ENCODE measurements around the gene COG1. TPM values are rescaled to one million over a fixed set of nuclear protein-coding genes. Genes with fewer than 3 reads are reported as not detected.

Gene COG1
- total and polyA plus RNA-seq, 2 donors (not counting 3 experiments of a cell fraction or from before 2014, with no cell fraction given) = 26.2 to 39.0 TPM

DNA sequence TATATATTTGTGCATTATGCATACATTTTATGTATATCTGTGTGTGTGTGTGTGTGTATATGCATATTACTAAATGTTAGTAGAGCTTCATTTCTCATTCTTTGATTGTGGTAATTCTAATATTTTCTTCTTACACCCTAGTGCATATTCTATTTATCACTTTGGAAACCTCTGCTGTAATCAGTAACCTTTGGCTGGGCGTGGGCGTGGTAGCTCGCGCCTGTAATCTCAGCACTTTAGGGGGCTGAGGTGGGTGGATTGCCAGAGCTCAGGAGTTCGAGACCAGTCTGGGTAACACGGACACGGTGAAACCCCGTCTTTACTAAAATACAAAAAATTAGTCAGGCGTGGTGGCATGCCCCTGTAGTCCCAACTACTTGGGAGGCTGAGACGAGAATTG is 41.9 kb downstream of the COG1 start:
- H3K9me3 ChIP-seq (replicated peaks; ENCODE audit: control insufficient read depth, insufficient read depth, low read length) = no peaks in the 10 kb centered on the region
- H3K36me3 ChIP-seq (ENCODE audit: control insufficient read depth in 2 of 2, extremely low read depth in 1 of 2, insufficient read depth in 2 of 2, low read length in 2 of 2) = peaks cover 11 to 12% of the 10 kb centered on the region in 2 experiments
- ChIA-PET POLR2A (interaction anchor here (0.6 kb wide), 1 partner anchor 56 kb away, joined by 3 read pairs; no protein-coding TSS in a partner anchor), CTCF (interaction anchor here (2.3 kb wide), 1 partner anchor 509 kb away, joined by 11 read pairs; no protein-coding TSS in a partner anchor)
- no peaks in the 10 kb centered on the region for H4K20me1 ChIP-seq (replicated peaks; ENCODE audit: control insufficient read depth, extremely low read depth, insufficient read depth, low read length)
- TF ChIP-seq EZH2 (IDR thresholded peaks at IDR 0.05; ENCODE audit: borderline replicate concordance, low read depth, low read length, severe bottlenecking) (no peak), FOS (IDR thresholded peaks at IDR 0.05; ENCODE audit: borderline replicate concordance, insufficient read depth, low read length) (no peak), GATA2 (IDR thresholded peaks at IDR 0.05; ENCODE audit: insufficient read depth, insufficient read length, low read depth, low read length) (no peak), JUN (IDR thresholded peaks at IDR 0.05; ENCODE audit: borderline replicate concordance, insufficient read depth, insufficient read length, low read depth) (no peak), MYC (IDR thresholded peaks at IDR 0.05; ENCODE audit: low read depth, low read length) (no peak), POLR2AphosphoS5 (IDR thresholded peaks at IDR 0.05; ENCODE audit: insufficient read depth, low read depth, low read length) (no peak), POLR2A (IDR thresholded peaks at IDR 0.05; ENCODE audit: low read depth, low read length) (no peak)
- TF ChIP-seq, protein P1, sequence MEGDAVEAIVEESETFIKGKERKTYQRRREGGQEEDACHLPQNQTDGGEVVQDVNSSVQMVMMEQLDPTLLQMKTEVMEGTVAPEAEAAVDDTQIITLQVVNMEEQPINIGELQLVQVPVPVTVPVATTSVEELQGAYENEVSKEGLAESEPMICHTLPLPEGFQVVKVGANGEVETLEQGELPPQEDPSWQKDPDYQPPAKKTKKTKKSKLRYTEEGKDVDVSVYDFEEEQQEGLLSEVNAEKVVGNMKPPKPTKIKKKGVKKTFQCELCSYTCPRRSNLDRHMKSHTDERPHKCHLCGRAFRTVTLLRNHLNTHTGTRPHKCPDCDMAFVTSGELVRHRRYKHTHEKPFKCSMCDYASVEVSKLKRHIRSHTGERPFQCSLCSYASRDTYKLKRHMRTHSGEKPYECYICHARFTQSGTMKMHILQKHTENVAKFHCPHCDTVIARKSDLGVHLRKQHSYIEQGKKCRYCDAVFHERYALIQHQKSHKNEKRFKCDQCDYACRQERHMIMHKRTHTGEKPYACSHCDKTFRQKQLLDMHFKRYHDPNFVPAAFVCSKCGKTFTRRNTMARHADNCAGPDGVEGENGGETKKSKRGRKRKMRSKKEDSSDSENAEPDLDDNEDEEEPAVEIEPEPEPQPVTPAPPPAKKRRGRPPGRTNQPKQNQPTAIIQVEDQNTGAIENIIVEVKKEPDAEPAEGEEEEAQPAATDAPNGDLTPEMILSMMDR (IDR thresholded peaks at IDR 0.05; ENCODE audit: extremely low read depth in 1 of 2, insufficient read depth in 1 of 2, low read depth in 1 of 2, low read length in 2 of 2) = no peak
- TF ChIP-seq, protein P2, sequence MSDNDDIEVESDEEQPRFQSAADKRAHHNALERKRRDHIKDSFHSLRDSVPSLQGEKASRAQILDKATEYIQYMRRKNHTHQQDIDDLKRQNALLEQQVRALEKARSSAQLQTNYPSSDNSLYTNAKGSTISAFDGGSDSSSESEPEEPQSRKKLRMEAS (IDR thresholded peaks at IDR 0.05; ENCODE audit: insufficient read depth, insufficient read length) = no peak
- DNase-seq (ENCODE audit: low read depth, low spot score) (no peak), FAIRE-seq (no peak)
- no TSS peak for BruUV-seq (replicated peaks)
- H2AFZ ChIP-seq (ENCODE audit: low read depth, low read length) = no peak overlapping the region
- no peaks in the 10 kb centered on the region for H3K27me3 ChIP-seq (ENCODE audit: control insufficient read depth in 2 of 2, insufficient read depth in 2 of 2, low read length in 2 of 2)
- H3K9ac ChIP-seq (replicated peaks; ENCODE audit: extremely low read depth, insufficient read depth, low read length) = no peak overlapping the region
- no peak overlapping the region for H3K4me3 ChIP-seq (replicated peaks in 1 of 3; ENCODE audit: insufficient read depth in 1 of 3, low read depth in 1 of 3, low read length in 3 of 3)
- H3K4me1 ChIP-seq (ENCODE audit: control insufficient read depth, extremely low read depth, insufficient read depth, low read length) = peaks cover 16% of the 10 kb centered on the region
- no peak overlapping the region for H3K27ac ChIP-seq (ENCODE audit: insufficient read depth, low read depth, low read length)
- H3K9me1 ChIP-seq (replicated peaks; ENCODE audit: control insufficient read depth, extremely low read depth, insufficient read depth, low read length) = no peaks in the 10 kb centered on the region
- H3K4me2 ChIP-seq (ENCODE audit: insufficient read depth, low read length) = no peak overlapping the region
- peaks cover 39% of the 10 kb centered on the region for H3K79me2 ChIP-seq (ENCODE audit: control insufficient read depth, insufficient read depth, low read length)
- intact Hi-C loops (cut with micrococcal nuclease) (loop anchor here (5.0 to 10.0 kb wide), 4 partner anchors 58 to 970 kb away; partner anchors contain the start of genes RPL38 and SLC39A11), dilution Hi-C loops (cut with MboI; ENCODE audit: extremely low pct_ligation_motif_present, low sequenced_read_pairs) (no loop called here)

All from endothelial cell of umbilical vein (primary cell).